Measurements from ENCODE around the gene SUPT20H. TPM values are rescaled to one million over a fixed set of nuclear protein-coding genes. Genes with fewer than 3 reads are reported as not detected.

SUPT20H gene
- total RNA-seq, 1 donor, result 42.6 TPM

Other genes with a start within 250 kb of the SUPT20H start
- 1.6 TPM for gene RFXAP, start 240.5 kb downstream of the SUPT20H start, total RNA-seq
- gene SMAD9, start 139.4 kb downstream of the SUPT20H start, total RNA-seq, result not detected
- 20.9 TPM for gene ALG5, start 60.3 kb downstream of the SUPT20H start, total RNA-seq
- 22.6 TPM for gene EXOSC8, start 58.9 kb downstream of the SUPT20H start, total RNA-seq
- gene CSNK1A1L, start 46.0 kb upstream of the SUPT20H start, total RNA-seq, result not detected

All from mononuclear cell (primary cell).